ENCODE data around the gene CAMSAP1. TPM values are rescaled to one million over a fixed set of nuclear protein-coding genes. Genes with fewer than 3 reads are reported as not detected.

CAMSAP1 gene
- total and polyA plus RNA-seq, 2 donors = 9.9 to 28.5 TPM

- Histone ChIP-seq H3K4me3 (ENCODE audit: low read length in 2 of 2) (no peak overlapping the region), H3K27ac (ENCODE audit: low read depth in 1 of 2, low read length in 1 of 2) (no peak overlapping the region), H3K9me3 (ENCODE audit: control insufficient read depth in 2 of 2, insufficient read depth in 1 of 2, low read length in 1 of 2) (no peaks in the 10 kb centered on the region), H3K27me3 (ENCODE audit: control insufficient read depth in 2 of 2, insufficient read depth in 1 of 2, low read length in 1 of 2) (no peaks in the 10 kb centered on the region), H3K36me3 (ENCODE audit: control insufficient read depth in 2 of 2, insufficient read depth in 2 of 2, low read length in 1 of 2) (no peaks in the 10 kb centered on the region), H3K4me1 (ENCODE audit: control insufficient read depth in 2 of 2, insufficient read depth in 2 of 2, low read length in 2 of 2) (no peaks in the 10 kb centered on the region)
- DNase-seq (ENCODE audit: low read depth in 6 of 9, low spot score in 9 of 9) = no peak
- 73% methylated on average over 7 of the region's 7 CpGs for WGBS
Observed at GRCh38 chr9:135775911-135776310, 131.4 kb downstream of the CAMSAP1 start.

- 88% methylated on average over 24 of the region's 24 CpGs for WGBS
- no peak for DNase-seq (ENCODE audit: low read depth in 6 of 9, low spot score in 9 of 9)
- no peaks in the 10 kb centered on the region for H3K27me3 ChIP-seq (ENCODE audit: control insufficient read depth in 2 of 2, insufficient read depth in 1 of 2, low read length in 1 of 2)
Observed at GRCh38 chr9:135774794-135775525, 132.4 kb downstream of the CAMSAP1 start.

DNA sequence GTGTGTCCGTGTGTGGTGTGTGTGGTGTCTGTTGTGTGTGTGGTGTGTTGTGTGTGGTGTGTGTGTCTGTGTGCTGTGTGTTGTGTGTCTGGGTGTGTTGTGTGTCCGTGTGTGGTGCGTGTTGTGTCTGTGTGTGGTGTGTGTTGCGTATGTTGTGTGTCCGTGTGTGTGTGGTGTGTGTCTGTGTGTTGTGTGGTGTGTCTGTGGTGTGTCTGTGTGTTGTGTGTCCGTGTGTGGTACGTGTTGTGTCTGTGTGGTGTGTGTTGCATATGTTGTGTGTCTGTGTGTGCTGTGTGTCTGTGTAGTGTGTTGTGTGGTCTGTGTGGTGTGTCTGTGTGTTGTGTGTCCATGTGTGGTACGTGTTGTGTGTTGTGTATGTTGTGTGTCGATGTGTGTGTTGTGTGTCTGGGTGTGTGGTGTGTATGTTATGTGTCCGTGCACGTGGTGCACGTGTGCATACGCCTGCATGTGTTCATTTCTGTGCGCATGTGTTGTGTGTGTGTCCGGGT, 133.1 kb downstream of the CAMSAP1 start:
- H3K36me3 ChIP-seq (ENCODE audit: control insufficient read depth in 2 of 2, insufficient read depth in 2 of 2, low read length in 1 of 2) = no peaks in the 10 kb centered on the region
- no peak overlapping the region for H3K4me3 ChIP-seq (ENCODE audit: low read length in 2 of 2)
- H3K27me3 ChIP-seq (ENCODE audit: control insufficient read depth in 2 of 2, insufficient read depth in 1 of 2, low read length in 1 of 2) = no peaks in the 10 kb centered on the region
- no peak for DNase-seq (ENCODE audit: low read depth in 6 of 9, low spot score in 9 of 9)
- no peaks in the 10 kb centered on the region for H3K9me3 ChIP-seq (ENCODE audit: control insufficient read depth in 2 of 2, insufficient read depth in 1 of 2, low read length in 1 of 2)
- H3K4me1 ChIP-seq (ENCODE audit: control insufficient read depth in 2 of 2, insufficient read depth in 2 of 2, low read length in 2 of 2) = no peaks in the 10 kb centered on the region
- WGBS = 90% methylated on average over 15 of the region's 15 CpGs
- no peak overlapping the region for H3K27ac ChIP-seq (ENCODE audit: low read depth in 1 of 2, low read length in 1 of 2)

More at GRCh38 chr9:135774794-135775525, 132.4 kb downstream of the CAMSAP1 start:
- Histone ChIP-seq H3K36me3 (ENCODE audit: control insufficient read depth in 2 of 2, insufficient read depth in 2 of 2, low read length in 1 of 2) (no peaks in the 10 kb centered on the region), H3K27ac (ENCODE audit: low read depth in 1 of 2, low read length in 1 of 2) (no peak overlapping the region), H3K4me1 (ENCODE audit: control insufficient read depth in 2 of 2, insufficient read depth in 2 of 2, low read length in 2 of 2) (no peaks in the 10 kb centered on the region), H3K9me3 (ENCODE audit: control insufficient read depth in 2 of 2, insufficient read depth in 1 of 2, low read length in 1 of 2) (no peaks in the 10 kb centered on the region), H3K4me3 (ENCODE audit: low read length in 2 of 2) (no peak overlapping the region)

DNA sequence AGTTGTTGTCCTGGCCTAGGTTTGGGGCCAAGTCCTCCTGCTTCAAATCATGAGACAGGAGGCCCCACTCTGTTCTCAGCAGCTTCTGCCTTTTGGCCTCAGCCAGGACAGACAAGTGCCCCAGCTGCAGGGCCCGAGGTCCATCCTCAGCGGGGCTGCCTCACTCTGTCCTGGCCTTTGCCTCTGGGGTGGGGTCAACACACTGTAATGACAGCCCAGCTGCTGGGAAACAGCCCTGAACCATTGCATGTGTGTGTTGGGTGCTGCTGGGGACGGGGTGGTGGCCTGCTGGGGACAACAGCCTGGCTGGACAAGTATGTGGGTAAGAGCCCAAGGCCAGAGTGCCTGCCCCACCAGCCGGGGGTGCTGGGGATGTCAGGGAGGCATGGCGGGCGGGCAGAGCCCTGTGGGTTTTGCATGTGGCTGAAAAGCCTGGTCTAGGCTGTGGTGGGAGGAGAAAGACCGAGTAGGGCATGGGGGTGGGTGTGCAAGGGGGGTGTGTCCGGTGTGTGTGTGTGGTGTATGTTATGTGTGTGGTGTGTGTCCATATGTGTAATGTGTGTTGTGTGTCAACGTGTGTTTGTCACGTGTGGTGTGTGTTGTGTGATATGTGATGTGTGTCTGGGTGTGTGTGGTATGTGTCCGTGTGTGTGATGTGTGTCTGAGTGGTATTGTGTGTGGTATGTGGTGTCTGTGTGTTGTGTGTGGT, 133.7 kb downstream of the CAMSAP1 start:
- Histone ChIP-seq H3K4me1 (ENCODE audit: control insufficient read depth in 2 of 2, insufficient read depth in 2 of 2, low read length in 2 of 2) (no peaks in the 10 kb centered on the region), H3K27me3 (ENCODE audit: control insufficient read depth in 2 of 2, insufficient read depth in 1 of 2, low read length in 1 of 2) (no peaks in the 10 kb centered on the region), H3K36me3 (ENCODE audit: control insufficient read depth in 2 of 2, insufficient read depth in 2 of 2, low read length in 1 of 2) (no peaks in the 10 kb centered on the region), H3K4me3 (ENCODE audit: low read length in 2 of 2) (no peak overlapping the region), H3K27ac (ENCODE audit: low read depth in 1 of 2, low read length in 1 of 2) (no peak overlapping the region), H3K9me3 (ENCODE audit: control insufficient read depth in 2 of 2, insufficient read depth in 1 of 2, low read length in 1 of 2) (no peaks in the 10 kb centered on the region)
- DNase-seq (ENCODE audit: low read depth in 6 of 9, low spot score in 9 of 9) = no peak
- 87% methylated on average over 11 of the region's 11 CpGs for WGBS

DNA sequence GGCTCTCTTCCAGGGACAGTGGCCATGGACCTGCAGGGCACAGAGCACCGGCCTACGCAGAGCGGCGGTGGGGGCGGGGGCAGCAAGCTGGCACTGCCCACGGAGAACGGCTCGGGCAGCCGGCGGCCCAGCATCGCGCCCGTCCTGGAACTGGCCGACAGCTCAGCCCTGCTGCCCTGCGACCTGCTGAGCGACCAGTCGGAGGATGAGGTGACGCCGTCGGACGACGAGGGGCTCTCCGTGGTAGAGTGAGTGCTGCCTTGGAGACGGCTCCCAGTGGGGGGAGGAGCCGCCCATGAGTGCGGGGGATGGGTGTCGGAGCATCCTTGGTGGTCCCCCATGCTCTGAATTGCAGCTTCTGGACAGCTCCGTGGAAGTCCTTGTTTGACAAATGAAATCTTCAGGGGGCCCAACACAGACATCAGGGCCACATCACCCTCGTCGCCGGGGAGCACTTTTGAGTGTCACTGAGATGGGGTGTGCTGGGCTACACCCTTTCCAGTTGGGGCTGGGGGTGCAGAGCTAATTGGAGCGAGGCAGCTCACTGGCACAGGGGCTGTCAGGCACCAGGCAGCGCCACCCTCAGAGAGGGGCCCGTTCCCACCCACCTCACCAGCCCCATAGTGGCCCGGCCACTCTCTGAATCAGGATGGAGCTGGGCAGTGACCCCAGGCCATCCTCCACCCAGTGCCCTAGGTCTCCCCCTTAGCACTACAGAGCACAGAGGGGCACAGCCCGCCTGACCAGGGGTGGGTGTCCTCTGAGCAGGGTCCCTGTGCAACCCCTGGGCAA, 134.4 kb downstream of the CAMSAP1 start:
- 78% methylated on average over 36 of the region's 36 CpGs for WGBS
- Histone ChIP-seq H3K27me3 (ENCODE audit: control insufficient read depth in 2 of 2, insufficient read depth in 1 of 2, low read length in 1 of 2) (no peaks in the 10 kb centered on the region), H3K9me3 (ENCODE audit: control insufficient read depth in 2 of 2, insufficient read depth in 1 of 2, low read length in 1 of 2) (peaks cover under 1% of the 10 kb centered on the region in 2 donors), H3K4me1 (ENCODE audit: control insufficient read depth in 2 of 2, insufficient read depth in 2 of 2, low read length in 2 of 2) (no peaks in the 10 kb centered on the region), H3K36me3 (ENCODE audit: control insufficient read depth in 2 of 2, insufficient read depth in 2 of 2, low read length in 1 of 2) (no peaks in the 10 kb centered on the region), H3K27ac (ENCODE audit: low read depth in 1 of 2, low read length in 1 of 2) (no peak overlapping the region), H3K4me3 (ENCODE audit: low read length in 2 of 2) (no peak overlapping the region)
- no peak for DNase-seq (ENCODE audit: low read depth in 6 of 9, low spot score in 9 of 9)

DNA sequence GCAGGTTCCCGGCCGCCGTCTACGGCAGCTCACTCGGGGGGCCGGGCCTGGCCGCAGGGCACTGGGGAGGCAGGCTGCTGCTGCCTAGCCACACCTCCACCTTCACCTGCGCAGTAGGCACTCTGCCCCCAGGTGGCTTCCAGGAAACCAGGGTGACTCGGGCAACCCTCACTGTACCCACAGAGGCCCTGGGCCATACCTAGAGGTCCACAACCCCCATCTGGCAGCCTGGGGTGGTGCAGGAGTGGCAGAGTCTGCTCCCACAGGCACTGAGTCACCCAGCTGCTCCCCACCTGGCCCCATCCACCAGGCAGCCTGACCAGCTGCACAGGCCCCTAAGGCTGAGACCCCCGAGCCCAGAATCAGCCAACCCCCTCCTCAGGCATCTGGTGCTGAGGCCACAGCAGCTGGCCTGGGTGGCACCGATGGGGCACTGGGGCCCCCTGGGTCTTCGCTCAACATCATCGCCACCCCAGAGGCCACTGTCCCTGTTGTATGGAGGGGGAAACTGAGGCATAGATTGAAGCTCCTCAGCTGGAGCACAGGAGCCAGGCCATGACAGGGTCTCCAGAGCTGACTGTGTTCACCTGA, 135.2 kb downstream of the CAMSAP1 start:
- WGBS = 89% methylated on average over 13 of the region's 13 CpGs
- DNase-seq (ENCODE audit: low read depth in 6 of 9, low spot score in 9 of 9) = no peak
- no peak overlapping the region for H3K4me3 ChIP-seq (ENCODE audit: low read length in 2 of 2)

DNA sequence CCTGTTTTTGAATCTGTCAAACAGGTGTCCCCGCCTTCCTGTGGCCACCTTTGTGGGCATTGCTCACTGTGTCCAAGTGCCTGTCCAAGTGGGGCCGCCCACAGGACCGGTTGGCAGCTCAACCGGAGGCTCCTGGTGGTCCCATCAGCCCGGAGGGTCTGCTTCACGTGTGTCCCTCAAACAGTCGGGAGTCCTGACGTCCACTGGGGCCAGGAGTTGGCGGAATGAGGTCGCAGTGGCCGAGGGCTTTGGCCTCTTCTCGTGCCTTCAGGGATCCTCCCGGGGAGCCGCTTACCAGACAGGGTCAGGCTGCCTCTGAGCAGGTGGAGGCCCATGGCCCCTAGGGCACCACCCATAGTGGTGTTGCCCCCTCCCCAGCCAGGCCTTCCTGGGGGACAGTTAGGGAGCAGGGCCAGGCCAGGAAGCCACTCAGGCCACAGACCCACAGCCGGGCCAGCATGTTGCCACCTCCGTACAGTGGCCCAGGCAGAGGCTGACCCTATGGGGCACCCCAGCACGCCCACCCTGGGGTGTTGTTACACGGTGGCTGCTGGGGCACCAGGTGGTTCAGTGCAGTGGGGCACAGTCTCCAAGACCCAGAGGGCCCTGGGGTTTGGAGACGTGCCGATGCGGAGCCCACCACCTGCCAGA, 135.8 kb downstream of the CAMSAP1 start:
- WGBS = 91% methylated on average over 21 of the region's 21 CpGs
- DNase-seq (ENCODE audit: low read depth in 6 of 9, low spot score in 9 of 9) = no peak
- H3K27ac ChIP-seq (ENCODE audit: low read depth in 1 of 2, low read length in 1 of 2) = no peak overlapping the region
- H3K36me3 ChIP-seq (ENCODE audit: control insufficient read depth in 2 of 2, insufficient read depth in 2 of 2, low read length in 1 of 2) = no peaks in the 10 kb centered on the region
- no peak overlapping the region for H3K4me3 ChIP-seq (ENCODE audit: low read length in 2 of 2)
- no peaks in the 10 kb centered on the region for H3K27me3 ChIP-seq (ENCODE audit: control insufficient read depth in 2 of 2, insufficient read depth in 1 of 2, low read length in 1 of 2)
- H3K4me1 ChIP-seq (ENCODE audit: control insufficient read depth in 2 of 2, insufficient read depth in 2 of 2, low read length in 2 of 2) = no peaks in the 10 kb centered on the region
- peaks cover 6 to 14% of the 10 kb centered on the region in 2 donors for H3K9me3 ChIP-seq (ENCODE audit: control insufficient read depth in 2 of 2, insufficient read depth in 1 of 2, low read length in 1 of 2)

More for the DNA sequence above, 135.2 kb downstream of the CAMSAP1 start:
- Histone ChIP-seq H3K4me1 (ENCODE audit: control insufficient read depth in 2 of 2, insufficient read depth in 2 of 2, low read length in 2 of 2) (no peaks in the 10 kb centered on the region), H3K27ac (ENCODE audit: low read depth in 1 of 2, low read length in 1 of 2) (no peak overlapping the region), H3K27me3 (ENCODE audit: control insufficient read depth in 2 of 2, insufficient read depth in 1 of 2, low read length in 1 of 2) (no peaks in the 10 kb centered on the region), H3K9me3 (ENCODE audit: control insufficient read depth in 2 of 2, insufficient read depth in 1 of 2, low read length in 1 of 2) (peaks cover 4 to 8% of the 10 kb centered on the region in 2 donors), H3K36me3 (ENCODE audit: control insufficient read depth in 2 of 2, insufficient read depth in 2 of 2, low read length in 1 of 2) (no peaks in the 10 kb centered on the region)

- H3K9me3 ChIP-seq (ENCODE audit: control insufficient read depth in 2 of 2, insufficient read depth in 1 of 2, low read length in 1 of 2) = peaks cover 10 to 22% of the 10 kb centered on the region in 2 donors
Observed at GRCh38 chr9:135770771-135771170, 136.6 kb downstream of the CAMSAP1 start.

More at GRCh38 chr9:135770771-135771170, 136.6 kb downstream of the CAMSAP1 start:
- Histone ChIP-seq H3K27me3 (ENCODE audit: control insufficient read depth in 2 of 2, insufficient read depth in 1 of 2, low read length in 1 of 2) (no peaks in the 10 kb centered on the region), H3K4me3 (ENCODE audit: low read length in 2 of 2) (no peak overlapping the region), H3K4me1 (ENCODE audit: control insufficient read depth in 2 of 2, insufficient read depth in 2 of 2, low read length in 2 of 2) (no peaks in the 10 kb centered on the region), H3K36me3 (ENCODE audit: control insufficient read depth in 2 of 2, insufficient read depth in 2 of 2, low read length in 1 of 2) (no peaks in the 10 kb centered on the region), H3K27ac (ENCODE audit: low read depth in 1 of 2, low read length in 1 of 2) (no peak overlapping the region)
- WGBS = 95% methylated on average over 26 of the region's 26 CpGs
- no peak for DNase-seq (ENCODE audit: low read depth in 6 of 9, low spot score in 9 of 9)

Measured in thymus (tissue), 11 donors.